Adrenal gland (tissue), 5 donors: ENCODE results near the gene TIMM23.

Experiments used
- POLR2A ChIP-seq, 2 donors: fragments of 450-650 bp; IDR thresholded peaks; one replicate each; pipeline ENCODE4 v1.6.1; 2017; ENCODE audit warnings: antibody characterized with exemption in 2 of 2, mild to moderate bottlenecking in 2 of 2, moderate library complexity in 1 of 2
- TF ChIP-seq, protein P1 (sequence below), 6 experiments: fragments of 450-650 bp in 4 of 6; fragments of 200-600 bp in 2 of 6; sonication (generic) in 1 of 6; IDR thresholded peaks; 1 replicate in 5 of 6; 2 replicates in 1 of 6; pipeline versions ENCODE4 v1.5.1 to v1.8.0; 2016 to 2021; ENCODE audit warnings: antibody characterized with exemption in 6 of 6, mild to moderate bottlenecking in 2 of 6, moderate library complexity in 1 of 6
- donor health status: DM: no; HTN: no; CAD: no.

- TF ChIP-seq, protein P1, sequence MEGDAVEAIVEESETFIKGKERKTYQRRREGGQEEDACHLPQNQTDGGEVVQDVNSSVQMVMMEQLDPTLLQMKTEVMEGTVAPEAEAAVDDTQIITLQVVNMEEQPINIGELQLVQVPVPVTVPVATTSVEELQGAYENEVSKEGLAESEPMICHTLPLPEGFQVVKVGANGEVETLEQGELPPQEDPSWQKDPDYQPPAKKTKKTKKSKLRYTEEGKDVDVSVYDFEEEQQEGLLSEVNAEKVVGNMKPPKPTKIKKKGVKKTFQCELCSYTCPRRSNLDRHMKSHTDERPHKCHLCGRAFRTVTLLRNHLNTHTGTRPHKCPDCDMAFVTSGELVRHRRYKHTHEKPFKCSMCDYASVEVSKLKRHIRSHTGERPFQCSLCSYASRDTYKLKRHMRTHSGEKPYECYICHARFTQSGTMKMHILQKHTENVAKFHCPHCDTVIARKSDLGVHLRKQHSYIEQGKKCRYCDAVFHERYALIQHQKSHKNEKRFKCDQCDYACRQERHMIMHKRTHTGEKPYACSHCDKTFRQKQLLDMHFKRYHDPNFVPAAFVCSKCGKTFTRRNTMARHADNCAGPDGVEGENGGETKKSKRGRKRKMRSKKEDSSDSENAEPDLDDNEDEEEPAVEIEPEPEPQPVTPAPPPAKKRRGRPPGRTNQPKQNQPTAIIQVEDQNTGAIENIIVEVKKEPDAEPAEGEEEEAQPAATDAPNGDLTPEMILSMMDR (IDR thresholded peaks at IDR 0.05): no peak
- no peak for TF ChIP-seq POLR2A (IDR thresholded peaks at IDR 0.05)
Measured at GRCh38 chr10:46026106-46026505, 53.8 kb downstream of the TIMM23 start.
